Spleen (tissue), 11 donors: Measurements from ENCODE around the gene GALNT3. TPM values are rescaled to one million over a fixed set of nuclear protein-coding genes. Genes with fewer than 3 reads are reported as not detected.

Source experiments
- DNase-seq: peaks from one replicate; pipeline ENCODE4 v3.0.0-alpha.2; 2020
- H3K27ac ChIP-seq, 8 donors: fragments of 200-600 bp; sonication (generic) in 7 of 8; 1 replicate in 4 of 8; 2 replicates in 4 of 8; pipeline versions ENCODE4 v1.5.0 to v1.8.0; 2016 to 2021; ENCODE audit warnings: inconsistent platforms in 4 of 8, mild to moderate bottlenecking in 4 of 8, moderate library complexity in 1 of 8
- H3K27me3 ChIP-seq, 7 donors: fragments of 200-600 bp; sonication (generic) in 6 of 7; replicated peaks in 1 of 7; 1 replicate in 4 of 7; 2 replicates in 3 of 7; pipeline versions ENCODE4 v1.5.0 to v1.8.0; 2016 to 2021; ENCODE audit warnings: inconsistent platforms in 3 of 7, mild to moderate bottlenecking in 1 of 7
- H3K36me3 ChIP-seq, 6 donors: fragments of 200-600 bp; sonication (generic) in 5 of 6; 1 replicate in 4 of 6; 2 replicates in 2 of 6; pipeline versions ENCODE4 v1.5.0 to v1.8.0; 2016 to 2021; ENCODE audit warnings: inconsistent platforms in 2 of 6
- H3K4me1 ChIP-seq, 6 donors: fragments of 200-600 bp; sonication (generic) in 5 of 6; 1 replicate in 3 of 6; 2 replicates in 3 of 6; pipeline versions ENCODE4 v1.5.0 to v1.8.0; 2016 to 2021; ENCODE audit warnings: inconsistent platforms in 3 of 6
- H3K4me3 ChIP-seq, 8 donors: fragments of 200-600 bp; sonication (generic) in 7 of 8; 1 replicate in 4 of 8; 2 replicates in 4 of 8; pipeline versions ENCODE4 v1.5.0 to v1.8.0; 2016 to 2021; ENCODE audit warnings: inconsistent platforms in 4 of 8, mild to moderate bottlenecking in 4 of 8, moderate library complexity in 2 of 8
- H3K9me3 ChIP-seq, 8 donors: fragments of 200-600 bp; sonication (generic) in 7 of 8; 1 replicate in 4 of 8; 2 replicates in 4 of 8; pipeline versions ENCODE4 v1.5.0 to v1.8.0; 2016 to 2021; ENCODE audit warnings: inconsistent platforms in 4 of 8
- POLR2A ChIP-seq, 3 donors: fragments of 450-650 bp; IDR thresholded peaks; one replicate each; pipeline ENCODE4 v1.5.1; 2017; ENCODE audit warnings: antibody characterized with exemption in 3 of 3, mild to moderate bottlenecking in 1 of 3
- POLR2AphosphoS5 ChIP-seq, 3 donors: sonication (generic); formaldehyde crosslinking; IDR thresholded peaks; one replicate each; pipeline ENCODE4 v1.5.1; 2017; ENCODE audit warnings: antibody characterized with exemption in 3 of 3
- WGBS, 5 donors: extraction: QIAGEN DNeasy Blood & Tissue Kit in 3 of 5; methylation state at CpG; one replicate each; pipeline versions ENCODE4 v1.1.5 to v1.1.7; 2013 to 2018; 5-methylcytosine and 5-hydroxymethylcytosine counted together
- intact Hi-C: fragments of 100-400 bp; cut with DNase I; formaldehyde crosslinking; loops from one replicate; pipeline ENCODE4 v1.15.0; 2023; ENCODE audit warnings: low total_unique reads
- polyA plus RNA-seq, 3 donors: library from polyadenylated mRNA; stranded (reverse); fragments of 200-250 nt; gene quantifications; one replicate each; pipeline ENCODE4 v1.2.1, GENCODE V29; 2013
- total RNA-seq, 7 donors: library from RNA; depleted of rRNA in 3 of 7; stranded (reverse); fragments of >200 nt in 3 of 7; fragmentation: NEBNext Ultra II Directional in 4 of 7; extraction: Animal tissue kit (Norgen Biotek cat#: 25700) in 4 of 7; gene quantifications; one replicate each; pipeline versions ENCODE4 v1.1.0 to v1.2.1, GENCODE V29; 2016 to 2021
- TF ChIP-seq, protein P1 (sequence below), 11 experiments: fragments of 200-600 bp in 7 of 11; fragments of 450-650 bp in 4 of 11; sonication (generic) in 4 of 11; IDR thresholded peaks in 8 of 11; conservative IDR thresholded peaks in 3 of 11; 1 replicate in 7 of 11; 2 replicates in 4 of 11; pipeline versions ENCODE4 v1.4.0 to v1.8.0; 2016 to 2021; ENCODE audit warnings: antibody characterized with exemption in 11 of 11, inconsistent platforms in 4 of 11, mild to moderate bottlenecking in 1 of 11
- donor health status: healthy with polysubstance abuse.
- donor health status: DM: no; HTN: no; CAD: no; lungs with moderate emphysema.
- donor health status: DM: no; HTN: no; CAD: no.
- donor health status: Bipolar disorder and iron deficiency.
- donor health status: healthy.
- donor health status: DM: no; HTN: no; CAD: no.
- donor health status: DM: yes; HTN: yes; CAD: no.

Gene GALNT3
- total and polyA plus RNA-seq, 10 donors = 5.6 to 58.1 (median 31.2) TPM

DNA sequence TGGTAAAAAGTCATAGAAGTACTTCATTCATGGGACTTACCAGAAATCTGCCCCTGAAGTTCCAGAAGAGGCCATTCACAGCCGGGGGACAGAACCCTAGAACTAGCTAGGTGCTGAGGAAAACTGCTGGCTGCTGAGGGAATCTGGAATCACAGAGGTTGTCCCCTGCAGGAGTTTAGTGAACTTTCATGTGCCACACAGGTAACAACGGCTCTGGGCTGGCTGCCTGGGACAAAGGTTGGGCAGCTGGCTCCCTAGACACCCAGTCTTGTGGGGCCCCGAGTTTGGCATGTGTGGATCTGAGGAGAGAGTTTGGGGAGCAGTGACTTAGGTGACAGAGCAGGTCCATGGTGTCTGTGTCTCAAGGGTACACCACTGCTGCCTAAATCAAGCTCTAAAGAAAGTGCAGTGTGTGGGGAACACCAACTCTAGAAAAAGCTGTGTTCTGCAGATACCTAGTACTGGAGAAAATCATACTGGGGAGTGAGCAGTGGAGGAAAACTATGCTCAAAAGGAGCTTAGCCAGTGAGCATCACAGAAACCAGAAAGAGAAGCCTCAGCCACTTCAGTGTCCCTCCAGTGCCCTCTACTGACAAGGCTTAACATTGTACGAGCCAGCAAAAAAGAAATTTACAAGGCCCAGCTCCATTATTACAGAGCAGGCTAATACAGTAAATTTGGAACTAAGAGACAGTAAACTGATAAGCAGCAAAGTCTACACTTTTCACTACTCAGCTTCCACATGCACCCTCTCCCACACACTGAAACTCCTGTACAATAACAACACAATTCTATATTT lies 15.2 kb downstream of the GALNT3 start:
- DNase-seq = no peak
- no peak overlapping the region for H3K4me3 ChIP-seq
- H3K9me3 ChIP-seq = peaks cover 0 to 15% (median 9%) of the 10 kb centered on the region in 8 donors
- H3K27ac ChIP-seq = peak overlapping the region in 1 of 8 donors; percentile 45
- intact Hi-C loops = no loop called here
- no peak for TF ChIP-seq POLR2AphosphoS5 (IDR thresholded peaks at IDR 0.05)
- TF ChIP-seq, protein P1, sequence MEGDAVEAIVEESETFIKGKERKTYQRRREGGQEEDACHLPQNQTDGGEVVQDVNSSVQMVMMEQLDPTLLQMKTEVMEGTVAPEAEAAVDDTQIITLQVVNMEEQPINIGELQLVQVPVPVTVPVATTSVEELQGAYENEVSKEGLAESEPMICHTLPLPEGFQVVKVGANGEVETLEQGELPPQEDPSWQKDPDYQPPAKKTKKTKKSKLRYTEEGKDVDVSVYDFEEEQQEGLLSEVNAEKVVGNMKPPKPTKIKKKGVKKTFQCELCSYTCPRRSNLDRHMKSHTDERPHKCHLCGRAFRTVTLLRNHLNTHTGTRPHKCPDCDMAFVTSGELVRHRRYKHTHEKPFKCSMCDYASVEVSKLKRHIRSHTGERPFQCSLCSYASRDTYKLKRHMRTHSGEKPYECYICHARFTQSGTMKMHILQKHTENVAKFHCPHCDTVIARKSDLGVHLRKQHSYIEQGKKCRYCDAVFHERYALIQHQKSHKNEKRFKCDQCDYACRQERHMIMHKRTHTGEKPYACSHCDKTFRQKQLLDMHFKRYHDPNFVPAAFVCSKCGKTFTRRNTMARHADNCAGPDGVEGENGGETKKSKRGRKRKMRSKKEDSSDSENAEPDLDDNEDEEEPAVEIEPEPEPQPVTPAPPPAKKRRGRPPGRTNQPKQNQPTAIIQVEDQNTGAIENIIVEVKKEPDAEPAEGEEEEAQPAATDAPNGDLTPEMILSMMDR (IDR thresholded peaks at IDR 0.05 in 8 of 11, conservative IDR thresholded peaks at IDR 0.05 in 3 of 11) = no peak
- no peak for TF ChIP-seq POLR2A (IDR thresholded peaks at IDR 0.05)
- no peaks in the 10 kb centered on the region for H3K27me3 ChIP-seq
- peaks cover 0 to 16% (median 3%) of the 10 kb centered on the region in 6 donors for H3K4me1 ChIP-seq
- H3K36me3 ChIP-seq = peaks cover 0 to 13% (median 0%) of the 10 kb centered on the region in 6 donors
- 84 to 97% (median 90%) methylated on average over 4 of the region's 4 CpGs for WGBS, 5 donors

DNA sequence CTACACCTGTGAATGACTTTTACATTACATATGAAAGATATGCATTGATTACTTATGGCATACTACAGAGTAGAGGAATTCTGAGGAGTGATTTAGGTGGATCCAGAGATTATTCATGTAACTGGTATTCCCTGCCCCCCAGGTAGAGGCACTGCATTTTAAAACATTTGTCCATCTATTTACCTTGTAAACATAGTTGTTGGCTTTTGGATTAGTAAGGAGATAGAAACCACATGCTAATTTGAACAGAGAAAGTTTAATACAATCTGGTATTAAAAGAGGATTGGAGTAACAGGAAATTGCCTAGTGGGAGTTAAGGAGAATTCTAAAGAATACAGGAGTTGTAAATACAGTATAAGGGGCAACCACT lies 15.9 kb downstream of the GALNT3 start:
- Histone ChIP-seq H3K36me3 (peaks cover 0 to 13% (median 0%) of the 10 kb centered on the region in 6 donors), H3K9me3 (peaks cover 0 to 15% (median 9%) of the 10 kb centered on the region in 8 donors), H3K27ac (peak overlapping the region in 1 of 8 donors; percentile 45), H3K4me1 (peaks cover 0 to 16% (median 3%) of the 10 kb centered on the region in 6 donors), H3K4me3 (no peak overlapping the region), H3K27me3 (no peaks in the 10 kb centered on the region)
- no peak for DNase-seq
- TF ChIP-seq, protein P1 (IDR thresholded peaks at IDR 0.05 in 8 of 11, conservative IDR thresholded peaks at IDR 0.05 in 3 of 11) = no peak
- TF ChIP-seq POLR2AphosphoS5 (IDR thresholded peaks at IDR 0.05) (no peak), POLR2A (IDR thresholded peaks at IDR 0.05) (no peak)
- intact Hi-C loops = no loop called here

- WGBS, 5 donors = 80 to 100% (median 83%) methylated on average over 2 of the region's 2 CpGs
- peaks cover 0 to 16% (median 3%) of the 10 kb centered on the region in 6 donors for H3K4me1 ChIP-seq
- peak overlapping the region in 1 of 8 donors; percentile 45 for H3K27ac ChIP-seq
- TF ChIP-seq, protein P1 (IDR thresholded peaks at IDR 0.05 in 8 of 11, conservative IDR thresholded peaks at IDR 0.05 in 3 of 11) = no peak
- TF ChIP-seq POLR2A (IDR thresholded peaks at IDR 0.05) (no peak), POLR2AphosphoS5 (IDR thresholded peaks at IDR 0.05) (no peak)
- no peak overlapping the region for H3K4me3 ChIP-seq
- no peak for DNase-seq
- intact Hi-C loops = no loop called here
- H3K9me3 ChIP-seq = peaks cover 0 to 15% (median 9%) of the 10 kb centered on the region in 8 donors
- H3K36me3 ChIP-seq = peaks cover 0 to 13% (median 0%) of the 10 kb centered on the region in 6 donors
- no peaks in the 10 kb centered on the region for H3K27me3 ChIP-seq
These were observed 16.4 kb downstream of the GALNT3 start for GRCh38 chr2:165777522-165778186.

- H3K36me3 ChIP-seq = peaks cover 0 to 13% (median 0%) of the 10 kb centered on the region in 6 donors
- no peak overlapping the region for H3K4me3 ChIP-seq
- no peak overlapping the region for H3K27ac ChIP-seq
- intact Hi-C loops = no loop called here
- no peak for DNase-seq
- TF ChIP-seq POLR2A (IDR thresholded peaks at IDR 0.05) (no peak), POLR2AphosphoS5 (IDR thresholded peaks at IDR 0.05) (no peak)
- TF ChIP-seq, protein P1 (IDR thresholded peaks at IDR 0.05 in 8 of 11, conservative IDR thresholded peaks at IDR 0.05 in 3 of 11) = no peak
- peaks cover 0 to 16% (median 3%) of the 10 kb centered on the region in 6 donors for H3K4me1 ChIP-seq
- H3K9me3 ChIP-seq = peaks cover 0 to 15% (median 9%) of the 10 kb centered on the region in 8 donors
- no peaks in the 10 kb centered on the region for H3K27me3 ChIP-seq
These were observed 17.3 kb downstream of the GALNT3 start for GRCh38 chr2:165776796-165777195.
